IPS-NIHi11 (cell line): Measurements from ENCODE around the gene DSTYK.
A peak's percentile ranks its signal among the peaks of the same experiment; 100 is the strongest.

Experiments
- DNase-seq: peaks from one replicate; pipeline ENCODE4 v3.0.0; 2012; ENCODE audit warnings: mixed read lengths, low spot score

The DSTYK gene

GRCh38 chr1:205124726-205125125 is 86.8 kb downstream of the DSTYK start:
- DNase-seq, result no peak

GRCh38 chr1:205122489-205122882 is 89.0 kb downstream of the DSTYK start:
- no peak for DNase-seq

GRCh38 chr1:205121660-205122488 is 89.6 kb downstream of the DSTYK start, which contains the start of gene RBBP5:
TSS of gene RBBP5 (minus strand) at chr1:205121978. CDS start at chr1:205121873, 105 bp downstream.
- DNase-seq, result peak; percentile 92

GRCh38 chr1:205118752-205119151 is 92.8 kb downstream of the DSTYK start:
- DNase-seq, result no peak

- DNase-seq, result no peak
Observed at GRCh38 chr1:205111354-205111753, 100.1 kb downstream of the DSTYK start.

GRCh38 chr1:205109711-205110110 is 101.8 kb downstream of the DSTYK start:
- DNase-seq, result no peak

- no peak for DNase-seq
Observed at GRCh38 chr1:205109269-205109668, 102.2 kb downstream of the DSTYK start.

- no peak for DNase-seq
Observed at GRCh38 chr1:205108464-205108863, 103.0 kb downstream of the DSTYK start.

GRCh38 chr1:205107327-205107726 is 104.2 kb downstream of the DSTYK start:
- no peak for DNase-seq

GRCh38 chr1:205102404-205102803 is 109.1 kb downstream of the DSTYK start:
- no peak for DNase-seq

GRCh38 chr1:205098242-205098641 is 113.3 kb downstream of the DSTYK start:
- DNase-seq, result no peak

- DNase-seq, result no peak
Observed at GRCh38 chr1:205095422-205095821, 116.1 kb downstream of the DSTYK start.
